Stomach (tissue), 9 donors: ENCODE data around the gene MARCHF9. TPM values are rescaled to one million over a fixed set of nuclear protein-coding genes. Genes with fewer than 3 reads are reported as not detected.
"Not testable (repeated sequence)": the region's sequence is repeated elsewhere in the genome, so short reads cannot be mapped to it uniquely, and the experiment has no call there.

Experiments
- DNase-seq, 2 donors: peaks; one replicate each; pipeline versions ENCODE4 v3.0.0 to v3.0.0-alpha.2; 2013 to 2019
- H3K27ac ChIP-seq, 5 donors: fragments of 200-600 bp in 4 of 5; sonication (generic) in 4 of 5; one replicate each; pipeline ENCODE4 v1.5.1; 2013 to 2019; ENCODE audit warnings: mild to moderate bottlenecking in 1 of 5, moderate library complexity in 1 of 5
- H3K27me3 ChIP-seq, 3 donors: fragments of 200-600 bp; sonication (generic); one replicate each; pipeline ENCODE4 v1.5.1; 2017 to 2019; ENCODE audit warnings: mixed run types in 1 of 3
- H3K36me3 ChIP-seq, 4 donors: fragments of 200-600 bp; sonication (generic); 1 replicate in 3 of 4; 2 replicates in 1 of 4; pipeline ENCODE4 v1.5.1; 2016 to 2019
- H3K4me1 ChIP-seq, 4 donors: fragments of 200-600 bp; sonication (generic); one replicate each; pipeline ENCODE4 v1.5.1; 2016 to 2019
- H3K4me3 ChIP-seq, 4 donors: fragments of 200-600 bp; sonication (generic) in 3 of 4; one replicate each; pipeline ENCODE4 v1.5.1; 2016 to 2019; ENCODE audit warnings: mild to moderate bottlenecking in 1 of 4
- H3K9me3 ChIP-seq, 4 donors: fragments of 200-600 bp; sonication (generic); one replicate each; pipeline ENCODE4 v1.5.1; 2016 to 2019
- CTCF ChIP-seq, 7 experiments: fragments of 450-650 bp in 4 of 7; fragments of 200-600 bp in 3 of 7; sonication (generic) in 3 of 7; IDR thresholded peaks; one replicate each; pipeline ENCODE4 v1.5.1; 2016 to 2019; ENCODE audit warnings: antibody characterized with exemption in 7 of 7, control low read depth in 2 of 7, mild to moderate bottlenecking in 1 of 7
- EP300 ChIP-seq: sonication (generic); formaldehyde crosslinking; IDR thresholded peaks from one replicate; pipeline ENCODE4 v1.6.1; 2017; ENCODE audit warnings: antibody characterized with exemption
- POLR2A ChIP-seq, 4 donors: fragments of 450-650 bp; IDR thresholded peaks; one replicate each; pipeline ENCODE4 v1.6.1; 2016; ENCODE audit warnings: antibody characterized with exemption in 4 of 4, control low read depth in 2 of 4, mild to moderate bottlenecking in 1 of 4, moderate library complexity in 1 of 4
- POLR2AphosphoS5 ChIP-seq, 3 donors: sonication (generic); formaldehyde crosslinking; IDR thresholded peaks; one replicate each; pipeline ENCODE4 v1.6.1; 2016; ENCODE audit warnings: antibody characterized with exemption in 3 of 3
- WGBS, 5 donors: extraction: QIAGEN DNeasy Blood & Tissue Kit in 3 of 5; methylation state at CpG; one replicate each; pipeline versions ENCODE4 v1.1.5 to v1.1.7; 2013 to 2018; 5-methylcytosine and 5-hydroxymethylcytosine counted together
- intact Hi-C: fragments of 100-400 bp; cut with DNase I; formaldehyde crosslinking; loops from one replicate; pipeline ENCODE4 v1.15.1; 2023; ENCODE audit warnings: low total_unique reads
- polyA plus RNA-seq, 3 donors: library from polyadenylated mRNA; stranded (reverse); fragments of 200-250 nt; gene quantifications; one replicate each; pipeline ENCODE4 v1.2.3, GENCODE V29; 2013
- total RNA-seq, 5 donors: library from RNA; depleted of rRNA; stranded (reverse); fragments of >200 nt; gene quantifications; one replicate each; pipeline versions ENCODE4 v1.1.0 to v1.2.3, GENCODE V29; 2014 to 2016
- donor health status: healthy with polysubstance abuse.
- donor health status: Bipolar disorder and iron deficiency.
- donor health status: healthy.

Gene MARCHF9
- total and polyA plus RNA-seq, 8 donors: 1.0 to 16.0 (median 8.8) TPM

GRCh38 chr12:57713209-57713608 lies 41.7 kb upstream of the MARCHF9 start:
- TF ChIP-seq POLR2AphosphoS5 (IDR thresholded peaks at IDR 0.05) (no peak), EP300 (no peak), POLR2A (IDR thresholded peaks at IDR 0.05) (no peak), CTCF (IDR thresholded peaks at IDR 0.05) (no peak)
- Histone ChIP-seq H3K27ac (no peak overlapping the region), H3K9me3 (no peaks in the 10 kb centered on the region), H3K27me3 (no peaks in the 10 kb centered on the region), H3K4me3 (no peak overlapping the region), H3K4me1 (no peaks in the 10 kb centered on the region), H3K36me3 (peaks cover 31 to 90% (median 77%) of the 10 kb centered on the region in 4 donors)
- intact Hi-C loops: no loop called here
- WGBS, 5 donors: 89 to 97% (median 92%) methylated on average over 5 of the region's 5 CpGs
- no peak for DNase-seq

- H3K27ac ChIP-seq, intact Hi-C loops, H3K27me3 ChIP-seq, H3K9me3 ChIP-seq, H3K4me1 ChIP-seq, DNase-seq, H3K4me3 ChIP-seq: not testable (repeated sequence)
- 90 to 98% (median 95%) methylated on average over 6 of the region's 6 CpGs for WGBS, 5 donors
- H3K36me3 ChIP-seq: peaks cover 49 to 93% (median 87%) of the 10 kb centered on the region in 4 donors
Measured at GRCh38 chr12:57715036-57715748, 39.7 kb upstream of the MARCHF9 start.

GRCh38 chr12:57715786-57716185 lies 39.1 kb upstream of the MARCHF9 start:
- 91 to 96% (median 96%) methylated on average over 12 of the region's 12 CpGs for WGBS, 5 donors
- H3K27ac ChIP-seq: no peak overlapping the region
- H3K36me3 ChIP-seq: peaks cover 55 to 93% (median 92%) of the 10 kb centered on the region in 4 donors
- TF ChIP-seq POLR2AphosphoS5 (IDR thresholded peaks at IDR 0.05) (no peak), POLR2A (IDR thresholded peaks at IDR 0.05) (no peak), CTCF (IDR thresholded peaks at IDR 0.05) (no peak), EP300 (no peak)
- intact Hi-C loops: no loop called here
- H3K4me3 ChIP-seq: no peak overlapping the region
- DNase-seq: no peak
- no peaks in the 10 kb centered on the region for H3K27me3 ChIP-seq
- no peaks in the 10 kb centered on the region for H3K9me3 ChIP-seq
- H3K4me1 ChIP-seq: no peaks in the 10 kb centered on the region

- Histone ChIP-seq H3K27me3 (no peaks in the 10 kb centered on the region), H3K27ac (no peak overlapping the region), H3K4me3 (no peak overlapping the region), H3K36me3 (peaks cover 60 to 98% (median 96%) of the 10 kb centered on the region in 4 donors), H3K9me3 (no peaks in the 10 kb centered on the region), H3K4me1 (no peaks in the 10 kb centered on the region)
- WGBS, 5 donors: 94 to 97% (median 95%) methylated on average over 4 of the region's 4 CpGs
- TF ChIP-seq EP300 (no peak), POLR2AphosphoS5 (IDR thresholded peaks at IDR 0.05) (no peak), POLR2A (IDR thresholded peaks at IDR 0.05) (no peak), CTCF (IDR thresholded peaks at IDR 0.05) (no peak)
- DNase-seq: no peak
- intact Hi-C loops: no loop called here
Measured at GRCh38 chr12:57716305-57716704, 38.6 kb upstream of the MARCHF9 start.

DNA sequence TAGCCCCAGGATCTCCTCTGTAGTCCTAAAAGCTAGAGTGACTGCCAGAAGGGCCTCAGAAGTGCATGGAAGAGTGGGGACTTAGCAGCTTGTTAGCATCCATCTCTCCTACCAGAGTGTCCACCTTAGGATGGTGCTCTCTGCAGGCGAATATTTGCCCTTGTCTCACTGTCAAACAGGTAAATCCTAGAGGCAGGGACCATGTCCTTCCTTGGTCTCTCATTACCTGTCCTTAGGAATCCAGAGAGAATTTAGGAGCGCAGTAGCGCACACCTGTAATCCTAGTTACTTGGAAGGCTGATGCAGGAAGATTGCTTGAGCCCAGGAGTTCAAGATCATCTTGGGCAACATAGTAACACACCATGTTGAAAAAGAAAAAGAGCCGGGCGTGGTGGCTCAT lies 37.8 kb upstream of the MARCHF9 start:
- intact Hi-C loops: no loop called here
- Histone ChIP-seq H3K27ac (no peak overlapping the region), H3K4me3 (no peak overlapping the region), H3K9me3 (no peaks in the 10 kb centered on the region), H3K4me1 (no peaks in the 10 kb centered on the region), H3K27me3 (no peaks in the 10 kb centered on the region), H3K36me3 (peaks cover 61 to 100% (median 96%) of the 10 kb centered on the region in 4 donors)
- no peak for DNase-seq
- no peak for TF ChIP-seq POLR2AphosphoS5 (IDR thresholded peaks at IDR 0.05)
- no peak for TF ChIP-seq CTCF (IDR thresholded peaks at IDR 0.05)
- TF ChIP-seq POLR2A (IDR thresholded peaks at IDR 0.05): no peak
- TF ChIP-seq EP300: no peak
- WGBS, 5 donors: 97 to 99% (median 97%) methylated on average over 5 of the region's 5 CpGs
